AG04450 (cell line): Measurements from ENCODE around the gene ZDHHC11B. TPM values are rescaled to one million over a fixed set of nuclear protein-coding genes. Genes with fewer than 3 reads are reported as not detected.
"Not testable (repeated sequence)": the region's sequence is repeated elsewhere in the genome, so short reads cannot be mapped to it uniquely, and the experiment has no call there.

Source experiments
- CTCF ChIA-PET: fragments of 300-600, 350-600 bp; formaldehyde crosslinking; extraction: SDS; loops from one replicate; lab custom pipeline; 2022; ENCODE audit warnings: antibody characterized with exemption, inconsistent platforms; lab: Charles Lee
- POLR2A ChIA-PET: fragments of 350-600 bp; formaldehyde crosslinking; extraction: SDS; loops from one replicate; lab custom pipeline; 2021; ENCODE audit warnings: antibody characterized with exemption, inconsistent platforms; lab: Yijun Ruan, JAX
- DNase-seq: peaks from one replicate; pipeline ENCODE4 v3.0.0-alpha.2; 2011; ENCODE audit warnings: low read depth, low spot score
- H3K27ac ChIP-seq: one replicate; pipeline ENCODE4 v1.5.1; 2012; ENCODE audit warnings: low read depth, low read length, control low read depth
- H3K27me3 ChIP-seq: one replicate; pipeline ENCODE4 v1.6.0; 2012; ENCODE audit warnings: low read length; ENCODE audit not compliant: control insufficient read depth, insufficient read depth
- H3K4me3 ChIP-seq: 2 replicates; pipeline ENCODE4 v1.5.1; 2011; ENCODE audit warnings: mild to moderate bottlenecking, low read depth, low read length, control low read depth
- H3K9me3 ChIP-seq: 2 replicates; pipeline ENCODE4 v1.5.1; 2012; ENCODE audit warnings: low read length; ENCODE audit not compliant: control insufficient read depth, insufficient read depth
- polyA plus RNA-seq: library from polyadenylated mRNA; depleted of rRNA; stranded (reverse); fragments of >200 nt; gene quantifications from 2 replicates; pipeline ENCODE4 v1.2.3, GENCODE V29; 2011
- TF ChIP-seq, protein P1 (sequence below): IDR thresholded peaks from 2 replicates; pipeline ENCODE4 v1.5.1; 2011; ENCODE audit warnings: low read depth, low read length, control low read depth, inconsistent platforms

ZDHHC11B gene
- polyA plus RNA-seq, 1 experiment = not detected

DNA sequence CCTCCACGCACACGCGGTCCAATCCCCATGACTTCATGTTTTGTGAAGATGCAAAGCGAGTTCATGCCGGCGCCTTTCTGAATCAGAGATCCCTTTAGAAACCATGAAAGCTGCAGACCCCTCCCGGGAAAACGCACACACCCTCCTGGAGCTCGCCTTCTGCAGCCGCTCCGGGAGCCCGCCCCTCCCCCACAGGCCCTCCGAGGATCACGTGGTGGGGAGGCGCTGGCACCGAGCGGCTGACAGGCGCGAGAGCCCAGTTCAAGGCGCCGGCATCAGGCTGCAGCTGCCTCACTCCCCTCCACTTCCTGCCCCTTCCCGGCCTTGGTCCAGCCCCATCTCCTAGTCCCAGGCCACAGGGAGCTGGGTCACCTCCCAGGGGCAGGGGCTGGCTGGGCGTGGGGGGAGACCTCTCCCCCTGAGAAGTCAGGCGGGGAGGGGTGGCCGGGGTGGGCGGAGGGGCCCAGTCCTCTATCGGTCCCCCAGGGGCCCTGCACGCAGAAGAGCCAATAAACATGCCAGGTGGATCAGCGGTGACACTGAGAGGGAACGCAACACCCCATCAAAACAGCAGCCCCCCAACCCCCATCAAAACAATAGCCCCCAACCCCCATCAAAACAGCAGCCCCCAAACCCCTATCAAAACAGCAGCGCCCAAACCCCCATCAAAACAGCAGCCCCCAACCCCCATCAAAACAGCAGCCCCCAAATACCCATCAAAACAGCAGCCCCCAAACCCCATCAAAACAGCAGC is 1.3 kb downstream of the ZDHHC11B start:
- H3K27me3 ChIP-seq, CTCF ChIA-PET, DNase-seq, H3K4me3 ChIP-seq, H3K27ac ChIP-seq, H3K9me3 ChIP-seq, POLR2A ChIA-PET: not testable (repeated sequence)

DNA sequence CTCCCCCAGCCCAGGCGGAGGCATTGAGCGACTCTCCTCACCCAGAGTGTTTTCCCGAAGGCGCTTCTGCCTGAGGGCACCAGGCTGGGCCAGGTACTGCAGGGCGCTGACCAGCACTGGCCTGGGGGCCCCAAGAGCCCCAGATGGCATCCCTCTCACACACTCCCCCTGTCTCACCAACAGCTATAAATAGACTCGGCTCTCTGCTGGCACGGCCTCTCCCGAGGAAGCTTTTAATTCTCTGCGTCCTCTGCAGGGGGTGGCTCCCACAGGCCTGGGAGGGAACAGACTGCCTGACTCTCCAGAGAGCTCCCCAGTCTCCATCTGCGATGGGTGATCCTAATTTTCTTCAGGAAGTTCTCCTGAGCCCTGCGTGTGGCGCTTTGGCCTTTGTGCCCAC is 2.2 kb downstream of the ZDHHC11B start:
- DNase-seq, H3K27ac ChIP-seq, H3K4me3 ChIP-seq, CTCF ChIA-PET, H3K27me3 ChIP-seq, H3K9me3 ChIP-seq, POLR2A ChIA-PET: not testable (repeated sequence)

DNA sequence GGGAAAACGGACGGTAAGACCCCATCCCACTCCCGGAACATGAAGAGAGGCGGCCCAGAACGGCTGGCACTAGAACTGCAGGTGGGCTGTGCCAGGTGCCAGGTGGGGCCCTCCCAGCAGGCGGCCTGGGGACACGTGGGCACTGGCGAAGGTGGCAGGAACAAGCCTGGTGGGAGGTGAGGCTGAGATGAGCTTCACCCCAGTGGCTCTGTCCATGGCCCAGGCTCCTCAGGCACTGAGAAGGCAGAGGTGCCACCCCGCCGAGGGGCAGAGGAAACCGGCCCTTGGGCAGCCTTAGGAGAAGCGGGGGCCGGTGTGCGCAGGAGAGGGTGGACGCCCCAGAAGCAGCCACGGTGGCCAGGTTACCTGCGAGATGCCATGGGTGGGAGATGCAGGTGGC is 4.0 kb downstream of the ZDHHC11B start:
- DNase-seq, H3K9me3 ChIP-seq, H3K4me3 ChIP-seq, H3K27ac ChIP-seq, POLR2A ChIA-PET, CTCF ChIA-PET, H3K27me3 ChIP-seq: not testable (repeated sequence)

DNA sequence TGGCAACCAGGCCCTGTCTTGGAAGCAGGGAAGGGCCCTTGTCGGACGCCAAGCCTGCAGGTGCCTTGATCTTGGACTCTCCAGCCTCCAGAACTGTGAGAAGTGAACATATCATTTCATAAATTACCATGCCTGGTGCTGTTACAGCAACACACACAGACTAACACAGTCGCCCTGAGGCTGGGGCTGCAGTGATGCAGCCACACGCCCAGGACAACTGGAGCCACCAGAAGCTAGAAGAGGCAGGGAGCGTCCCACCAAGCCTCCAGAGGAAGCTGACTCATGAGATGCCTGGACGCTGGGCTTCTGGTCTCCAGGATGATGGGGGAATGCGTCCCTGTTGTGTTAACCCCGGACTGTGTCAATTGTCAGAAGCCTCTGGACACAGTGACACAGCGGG is 5.6 kb downstream of the ZDHHC11B start:
- POLR2A ChIA-PET, CTCF ChIA-PET, H3K4me3 ChIP-seq, H3K9me3 ChIP-seq, H3K27me3 ChIP-seq, DNase-seq, H3K27ac ChIP-seq: not testable (repeated sequence)

DNA sequence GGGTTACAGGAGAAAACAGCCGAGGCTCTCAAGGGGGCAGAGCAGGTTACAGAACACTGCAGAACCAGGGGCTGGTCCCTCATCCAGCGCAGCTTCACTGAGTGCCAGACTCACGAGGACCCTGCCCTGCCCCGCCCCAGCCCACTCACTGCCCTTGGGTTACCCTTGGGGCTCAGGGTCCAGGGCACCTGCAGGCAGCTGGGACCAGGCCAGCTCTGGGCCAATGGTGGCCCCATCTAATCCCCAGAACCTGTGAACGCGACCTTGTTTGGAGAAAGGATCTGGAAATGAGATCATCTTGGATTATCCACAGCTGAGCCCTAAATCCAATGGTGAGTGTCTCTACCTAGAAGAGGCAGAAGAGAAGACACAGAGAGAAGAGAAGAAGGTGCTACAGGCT is 6.1 kb downstream of the ZDHHC11B start:
- DNase-seq, H3K9me3 ChIP-seq, POLR2A ChIA-PET, H3K27ac ChIP-seq, H3K4me3 ChIP-seq, H3K27me3 ChIP-seq, CTCF ChIA-PET: not testable (repeated sequence)

DNA sequence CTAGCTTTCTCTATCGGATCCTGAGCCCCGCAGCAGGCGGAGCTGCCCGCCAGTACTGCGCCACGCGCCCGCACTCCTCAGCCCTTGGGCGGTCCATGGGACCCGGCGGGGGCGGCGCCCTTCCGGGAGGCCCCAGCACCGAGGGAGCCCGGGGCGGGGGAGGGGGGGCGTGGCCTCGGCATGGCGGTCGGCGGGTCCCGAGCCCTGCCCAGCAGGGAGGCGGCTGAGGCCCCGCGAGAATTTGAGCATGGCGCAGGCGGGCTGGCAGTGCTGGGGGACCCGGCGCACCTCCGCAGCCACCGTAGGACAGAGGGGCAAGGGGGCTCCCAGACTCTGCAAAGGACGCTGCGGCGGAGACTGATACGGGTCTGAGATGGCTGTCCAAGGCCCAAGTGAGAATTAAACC is 6.8 kb downstream of the ZDHHC11B start:
- ChIA-PET CTCF (no interaction called here), POLR2A (no interaction called here)
- TF ChIP-seq, protein P1, sequence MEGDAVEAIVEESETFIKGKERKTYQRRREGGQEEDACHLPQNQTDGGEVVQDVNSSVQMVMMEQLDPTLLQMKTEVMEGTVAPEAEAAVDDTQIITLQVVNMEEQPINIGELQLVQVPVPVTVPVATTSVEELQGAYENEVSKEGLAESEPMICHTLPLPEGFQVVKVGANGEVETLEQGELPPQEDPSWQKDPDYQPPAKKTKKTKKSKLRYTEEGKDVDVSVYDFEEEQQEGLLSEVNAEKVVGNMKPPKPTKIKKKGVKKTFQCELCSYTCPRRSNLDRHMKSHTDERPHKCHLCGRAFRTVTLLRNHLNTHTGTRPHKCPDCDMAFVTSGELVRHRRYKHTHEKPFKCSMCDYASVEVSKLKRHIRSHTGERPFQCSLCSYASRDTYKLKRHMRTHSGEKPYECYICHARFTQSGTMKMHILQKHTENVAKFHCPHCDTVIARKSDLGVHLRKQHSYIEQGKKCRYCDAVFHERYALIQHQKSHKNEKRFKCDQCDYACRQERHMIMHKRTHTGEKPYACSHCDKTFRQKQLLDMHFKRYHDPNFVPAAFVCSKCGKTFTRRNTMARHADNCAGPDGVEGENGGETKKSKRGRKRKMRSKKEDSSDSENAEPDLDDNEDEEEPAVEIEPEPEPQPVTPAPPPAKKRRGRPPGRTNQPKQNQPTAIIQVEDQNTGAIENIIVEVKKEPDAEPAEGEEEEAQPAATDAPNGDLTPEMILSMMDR = no peak
- Histone ChIP-seq H3K27ac (no peak overlapping the region), H3K9me3 (no peaks in the 10 kb centered on the region; the same call in 1 of the 2 replicates), H3K27me3 (peaks cover 3% of the 10 kb centered on the region), H3K4me3 (no peak overlapping the region)
- no peak for DNase-seq

DNA sequence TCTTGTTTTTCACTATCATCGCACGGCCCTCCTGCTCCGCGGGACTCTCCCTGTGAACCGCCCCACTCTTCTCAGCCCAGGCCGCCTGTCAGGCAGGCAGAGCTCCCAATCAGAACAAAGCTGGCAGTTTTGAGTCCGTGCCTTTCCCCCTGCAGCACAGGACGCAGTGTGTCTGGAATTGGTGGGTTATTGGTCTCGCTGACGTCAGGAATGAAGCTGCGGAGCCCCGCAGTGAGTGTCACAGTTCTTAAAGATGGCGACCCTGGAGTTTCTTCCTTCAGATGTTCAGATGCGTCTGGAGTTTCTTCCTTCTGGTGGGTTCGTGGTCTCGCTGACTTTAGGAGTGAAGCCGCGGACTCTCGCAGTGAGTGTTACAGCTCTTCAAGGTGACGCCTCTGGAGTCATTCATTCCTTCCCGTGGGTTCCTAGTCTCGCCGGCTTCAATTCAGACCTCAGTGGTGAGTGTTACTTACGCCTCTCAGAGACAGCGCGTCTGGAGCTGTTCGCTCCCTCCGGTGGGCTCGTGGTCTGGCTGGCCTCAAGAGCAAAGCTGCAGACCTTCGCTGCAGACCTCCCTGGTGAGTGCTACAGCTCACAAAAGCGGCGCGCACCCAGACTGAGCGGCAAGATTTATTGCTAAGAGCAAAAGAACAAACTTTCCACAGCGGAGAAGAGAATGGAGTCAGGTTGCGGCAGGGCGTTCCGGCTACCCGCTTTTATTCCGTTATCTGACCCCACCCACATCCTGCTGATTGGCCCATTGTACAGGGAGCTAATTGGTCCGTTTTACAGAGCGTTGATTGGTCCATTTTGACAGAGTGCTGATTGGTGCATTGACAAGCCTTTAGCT is 7.4 kb downstream of the ZDHHC11B start:
- TF ChIP-seq, protein P1 = no peak
- H3K27ac ChIP-seq = no peak overlapping the region
- H3K4me3 ChIP-seq = no peak overlapping the region
- H3K9me3 ChIP-seq = no peaks in the 10 kb centered on the region; the same call in 1 of the 2 replicates
- peaks cover 3% of the 10 kb centered on the region for H3K27me3 ChIP-seq
- POLR2A ChIA-PET = no interaction called here
- CTCF ChIA-PET = no interaction called here
- no peak for DNase-seq
